ENCODE results near the gene ASTN1. TPM values are rescaled to one million over a fixed set of nuclear protein-coding genes. Genes with fewer than 3 reads are reported as not detected.

ASTN1 gene
- total and polyA plus RNA-seq, 2 experiments from 2014 or later = 9.3 to 34.2 TPM

DNA sequence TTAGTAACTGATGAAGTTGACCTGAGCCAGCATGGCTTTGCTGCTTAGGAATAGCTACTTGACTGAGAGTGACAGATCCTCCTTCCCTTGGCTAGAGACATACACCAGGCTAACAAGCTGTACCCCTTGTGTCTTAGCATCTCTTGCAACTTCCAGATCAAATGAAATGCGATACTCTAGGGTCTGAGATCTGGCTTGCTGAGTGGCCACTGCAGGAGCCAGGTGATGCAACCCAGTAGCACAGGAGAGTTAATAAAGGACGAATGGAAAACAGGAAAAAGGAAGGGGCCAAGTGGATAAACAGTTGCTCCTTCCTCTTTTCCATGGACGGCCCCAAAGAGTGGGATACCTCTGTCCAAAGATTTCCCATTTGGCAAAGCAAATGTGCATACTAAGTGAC is 38.2 kb downstream of the ASTN1 start:
- no peaks in the 10 kb centered on the region for H3K27me3 ChIP-seq
- no peak for DNase-seq (ENCODE audit: low read depth in 1 of 2, low spot score in 1 of 2)
- TF ChIP-seq, protein P1, sequence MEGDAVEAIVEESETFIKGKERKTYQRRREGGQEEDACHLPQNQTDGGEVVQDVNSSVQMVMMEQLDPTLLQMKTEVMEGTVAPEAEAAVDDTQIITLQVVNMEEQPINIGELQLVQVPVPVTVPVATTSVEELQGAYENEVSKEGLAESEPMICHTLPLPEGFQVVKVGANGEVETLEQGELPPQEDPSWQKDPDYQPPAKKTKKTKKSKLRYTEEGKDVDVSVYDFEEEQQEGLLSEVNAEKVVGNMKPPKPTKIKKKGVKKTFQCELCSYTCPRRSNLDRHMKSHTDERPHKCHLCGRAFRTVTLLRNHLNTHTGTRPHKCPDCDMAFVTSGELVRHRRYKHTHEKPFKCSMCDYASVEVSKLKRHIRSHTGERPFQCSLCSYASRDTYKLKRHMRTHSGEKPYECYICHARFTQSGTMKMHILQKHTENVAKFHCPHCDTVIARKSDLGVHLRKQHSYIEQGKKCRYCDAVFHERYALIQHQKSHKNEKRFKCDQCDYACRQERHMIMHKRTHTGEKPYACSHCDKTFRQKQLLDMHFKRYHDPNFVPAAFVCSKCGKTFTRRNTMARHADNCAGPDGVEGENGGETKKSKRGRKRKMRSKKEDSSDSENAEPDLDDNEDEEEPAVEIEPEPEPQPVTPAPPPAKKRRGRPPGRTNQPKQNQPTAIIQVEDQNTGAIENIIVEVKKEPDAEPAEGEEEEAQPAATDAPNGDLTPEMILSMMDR (IDR thresholded peaks at IDR 0.05; ENCODE audit: low read depth, low read length) = no peak

DNA sequence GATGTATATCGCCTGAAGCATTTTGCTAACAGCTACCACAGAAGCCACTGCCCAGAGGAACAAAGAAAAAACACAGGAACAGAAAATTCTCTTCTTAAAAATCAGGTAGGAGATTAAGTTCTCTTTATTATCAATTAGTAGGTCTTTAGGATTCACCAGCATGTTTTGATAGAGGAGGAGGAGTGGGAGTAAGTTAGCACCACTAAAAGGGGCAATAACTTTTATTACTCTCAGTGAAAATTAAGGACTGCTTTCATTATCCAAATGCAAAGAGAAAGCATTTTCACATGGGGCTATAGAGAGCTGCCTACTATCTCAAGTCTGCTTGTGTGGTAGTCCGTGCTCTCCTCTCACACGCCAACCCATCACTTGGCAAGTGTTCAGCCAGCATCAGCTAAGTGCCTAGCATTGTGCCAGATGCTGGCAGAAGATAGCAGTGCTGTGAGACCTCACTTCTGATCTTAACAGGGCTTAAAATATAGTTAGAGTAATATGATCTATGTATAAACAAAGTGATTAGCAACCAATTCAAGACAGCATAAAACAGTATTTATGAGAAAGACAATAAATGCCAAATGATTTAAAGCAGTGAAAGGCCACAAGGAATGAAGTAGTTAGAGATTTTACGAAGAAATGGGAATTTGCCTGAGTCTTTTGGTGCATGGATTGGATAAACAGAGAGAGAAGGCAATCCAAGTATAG is 39.8 kb downstream of the ASTN1 start:
- Histone ChIP-seq H3K4me3 (no peak overlapping the region), H3K4me1 (ENCODE audit: low read depth) (peaks cover 3% of the 10 kb centered on the region), H3K27me3 (no peaks in the 10 kb centered on the region), H3K36me3 (no peaks in the 10 kb centered on the region), H3K27ac (no peak overlapping the region), H3K9me3 (ENCODE audit: low read depth) (no peaks in the 10 kb centered on the region)
- no peak for DNase-seq (ENCODE audit: low read depth in 1 of 2, low spot score in 1 of 2)
- TF ChIP-seq, protein P1 (IDR thresholded peaks at IDR 0.05; ENCODE audit: low read depth, low read length) = no peak

More for the DNA sequence above, 38.2 kb downstream of the ASTN1 start:
- Histone ChIP-seq H3K27ac (no peak overlapping the region), H3K9me3 (ENCODE audit: low read depth) (no peaks in the 10 kb centered on the region), H3K36me3 (no peaks in the 10 kb centered on the region), H3K4me1 (ENCODE audit: low read depth) (peaks cover 3% of the 10 kb centered on the region), H3K4me3 (no peak overlapping the region)

DNA sequence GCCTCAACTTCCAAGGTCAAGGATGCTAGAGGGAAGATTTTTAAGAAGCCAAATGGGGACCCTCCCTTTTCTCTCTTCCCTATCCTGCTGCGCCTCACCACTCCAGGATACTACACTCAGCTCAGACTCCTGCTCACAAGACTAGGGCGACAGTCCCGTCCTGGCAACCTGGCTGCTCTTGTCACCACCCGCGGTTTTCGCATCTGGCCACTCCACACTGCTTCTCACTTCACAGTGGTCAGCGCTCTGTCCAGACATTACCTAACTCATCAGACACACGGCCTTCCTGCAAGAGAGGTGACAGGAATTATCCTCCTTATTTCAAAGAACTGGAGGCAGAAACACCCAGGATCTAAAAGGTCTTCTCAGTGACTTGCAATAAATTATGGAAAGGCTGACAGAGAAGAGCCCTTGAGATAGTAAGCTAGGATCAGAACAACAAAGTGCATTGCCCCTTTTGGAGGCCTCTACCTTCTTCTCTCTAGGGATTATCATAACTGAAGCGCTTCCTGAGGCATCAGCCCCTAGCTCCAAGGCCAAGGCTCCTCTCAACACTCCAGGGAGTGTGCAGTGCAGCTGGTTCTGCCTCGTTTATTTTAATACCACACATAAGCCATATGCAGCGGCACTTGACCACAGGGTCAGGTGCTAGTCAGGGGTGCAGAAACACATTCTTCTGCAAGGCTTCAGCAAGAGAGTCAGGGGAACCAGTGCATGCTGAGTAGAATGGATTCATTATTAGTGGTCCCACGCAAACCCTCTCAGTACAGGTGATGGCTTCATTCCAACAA is 41.9 kb downstream of the ASTN1 start:
- DNase-seq (ENCODE audit: low read depth in 1 of 2, low spot score in 1 of 2) = no peak
- no peak overlapping the region for H3K4me3 ChIP-seq
- H3K4me1 ChIP-seq (ENCODE audit: low read depth) = peaks cover 3% of the 10 kb centered on the region
- H3K27ac ChIP-seq = no peak overlapping the region
- no peaks in the 10 kb centered on the region for H3K9me3 ChIP-seq (ENCODE audit: low read depth)
- no peaks in the 10 kb centered on the region for H3K27me3 ChIP-seq
- TF ChIP-seq, protein P1 (IDR thresholded peaks at IDR 0.05; ENCODE audit: low read depth, low read length) = no peak
- H3K36me3 ChIP-seq = no peaks in the 10 kb centered on the region

DNA sequence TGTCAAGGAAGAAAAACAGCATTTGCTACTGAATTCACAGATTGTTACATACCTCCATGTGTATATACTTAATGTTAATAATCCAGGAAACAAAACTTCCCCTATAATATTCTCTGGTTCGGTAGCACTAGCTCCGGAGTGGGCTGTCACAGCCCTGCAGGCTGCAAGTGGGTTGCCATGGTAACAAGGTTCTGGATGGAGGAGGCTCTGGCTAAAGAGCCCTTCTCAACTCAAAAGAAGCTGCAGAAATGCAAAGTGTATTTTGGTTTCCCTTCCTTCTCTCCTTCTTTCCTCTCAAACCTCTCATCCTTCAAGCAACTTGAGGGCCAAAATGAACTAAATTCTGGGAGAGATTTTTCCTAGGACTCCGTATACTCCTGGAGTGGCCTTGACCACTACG is 45.2 kb downstream of the ASTN1 start:
- Histone ChIP-seq H3K27ac (no peak overlapping the region), H3K27me3 (no peaks in the 10 kb centered on the region), H3K9me3 (ENCODE audit: low read depth) (no peaks in the 10 kb centered on the region), H3K36me3 (no peaks in the 10 kb centered on the region), H3K4me3 (no peak overlapping the region), H3K4me1 (ENCODE audit: low read depth) (peaks cover 3% of the 10 kb centered on the region)
- DNase-seq (ENCODE audit: low read depth in 1 of 2, low spot score in 1 of 2) = peak in 1 of 2 donors; percentile 26
- TF ChIP-seq, protein P1 (IDR thresholded peaks at IDR 0.05; ENCODE audit: low read depth, low read length) = no peak

DNA sequence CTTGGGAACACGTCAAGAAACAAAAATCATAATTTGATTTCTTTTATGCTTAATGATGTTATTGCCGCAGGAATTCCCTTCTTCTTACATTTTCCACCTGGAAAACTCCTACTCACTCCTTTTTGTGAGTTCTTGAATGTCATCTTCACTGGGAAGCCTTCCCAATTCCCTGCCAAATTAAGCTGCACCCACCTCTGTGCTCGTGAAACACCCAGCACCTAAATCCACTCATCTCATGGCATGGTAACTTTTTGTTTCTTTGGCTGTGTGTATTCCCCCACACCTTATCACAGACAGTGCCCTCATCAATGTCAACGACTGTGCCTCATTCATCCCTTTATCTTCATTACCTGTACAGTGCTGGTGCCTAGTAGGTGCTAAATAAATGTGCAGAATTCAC is 45.6 kb downstream of the ASTN1 start:
- H3K27me3 ChIP-seq = no peaks in the 10 kb centered on the region
- TF ChIP-seq, protein P1 (IDR thresholded peaks at IDR 0.05; ENCODE audit: low read depth, low read length) = no peak
- H3K4me1 ChIP-seq (ENCODE audit: low read depth) = peaks cover 3% of the 10 kb centered on the region
- no peak overlapping the region for H3K27ac ChIP-seq
- H3K36me3 ChIP-seq = no peaks in the 10 kb centered on the region
- DNase-seq (ENCODE audit: low read depth in 1 of 2, low spot score in 1 of 2) = no peak
- no peaks in the 10 kb centered on the region for H3K9me3 ChIP-seq (ENCODE audit: low read depth)
- no peak overlapping the region for H3K4me3 ChIP-seq

Data from cardiac muscle cell (in vitro differentiated cells and primary cell).